HCT116 (cell line): Measurements from ENCODE around the gene MAP3K20. TPM values are rescaled to one million over a fixed set of nuclear protein-coding genes. Genes with fewer than 3 reads are reported as not detected.

ENCODE experiments used
- ATAC-seq: fragments of 200-7000 bp; cut with Tn5 transposase; 2 replicates; pipeline ENCODE4 v1.9.1; 2020; ENCODE audit warnings: mild to moderate bottlenecking, moderate library complexity
- BruUV-seq: library from RNA; stranded (reverse); fragments of 400-500 nt; replicated peaks from 2 replicates; lab custom pipeline; 2021; lab: Mats Ljungman, UMichigan
- CTCF ChIA-PET: fragments of 300-600 bp; sonication (Branson Sonifier 250); formaldehyde crosslinking; loops from one replicate; lab custom pipeline; 2021; ENCODE audit warnings: antibody characterized with exemption; lab: Charles Lee
- POLR2A ChIA-PET: fragments of 300-600, 350-600 bp; sonication (Branson Sonifier 250); formaldehyde crosslinking; loops from one replicate; lab custom pipeline; 2021; ENCODE audit warnings: antibody characterized with exemption; lab: Charles Lee
- RAD21 ChIA-PET, 2 experiments: fragments of 300-600 bp; sonication (Branson Sonifier 250); formaldehyde crosslinking; loops; one replicate each; lab custom pipeline; 2023; ENCODE audit warnings: low total read pairs in 2 of 2; ENCODE audit not compliant: uncharacterized antibody in 2 of 2, unreplicated experiment in 2 of 2, low non-redundant PET in 1 of 2; lab: Charles Lee
- DNase-seq: peaks from one replicate; pipeline ENCODE4 v3.0.0-alpha.2; 2010; ENCODE audit warnings: low read depth, low spot score
- H2AFZ ChIP-seq: fragments of 200-600 bp; shearing (Covaris generic), sonication (generic); 2 replicates; pipeline ENCODE4 v1.6.1; 2017; ENCODE audit warnings: low read depth, mixed run types, mixed read lengths, antibody characterized with exemption, low read length; ENCODE audit not compliant: poor library complexity, severe bottlenecking
- H3K27ac ChIP-seq: 2 replicates; pipeline ENCODE4 v1.5.1; 2012; ENCODE audit warnings: low read depth, low read length
- H3K27me3 ChIP-seq: fragments of 200-600 bp; sonication (generic); 2 replicates; pipeline ENCODE4 v1.6.1; 2016; ENCODE audit warnings: mixed run types, low read length, mixed read lengths; ENCODE audit not compliant: insufficient read depth
- H3K36me3 ChIP-seq, 2 experiments: fragments of 200-500 bp in 1 of 2; fragments of 200-600 bp in 1 of 2; sonication (Bioruptor generic) in 1 of 2; sonication (generic) in 1 of 2; 2 replicates each; pipeline versions ENCODE4 v1.5.1 to v1.6.1; 2014 to 2016; ENCODE audit warnings: low read length in 2 of 2, inconsistent platforms in 1 of 2, mixed read lengths in 1 of 2, mixed run types in 1 of 2; ENCODE audit not compliant: insufficient read depth in 2 of 2, control insufficient read depth in 1 of 2
- H3K4me1 ChIP-seq, 2 experiments: fragments of 200-600 bp in 1 of 2; sonication (generic) in 1 of 2; 2 replicates each; pipeline versions ENCODE4 v1.5.1 to v1.6.1; 2012 to 2017; ENCODE audit warnings: low read length in 2 of 2, inconsistent platforms in 1 of 2, mild to moderate bottlenecking in 1 of 2, mixed read lengths in 1 of 2, mixed run types in 1 of 2, moderate library complexity in 1 of 2; ENCODE audit not compliant: insufficient read depth in 2 of 2, control insufficient read depth in 1 of 2
- H3K4me2 ChIP-seq: fragments of 200-600 bp; sonication (generic); 2 replicates; pipeline ENCODE4 v1.6.1; 2017; ENCODE audit warnings: mixed run types, low read length, mixed read lengths
- H3K4me3 ChIP-seq, 2 experiments: fragments of 200-600 bp in 1 of 2; sonication (generic) in 1 of 2; replicated peaks in 1 of 2; 2 replicates each; pipeline ENCODE4 v1.5.1; 2011 to 2016; ENCODE audit warnings: low read length in 2 of 2, control low read depth in 1 of 2, low read depth in 1 of 2, mild to moderate bottlenecking in 1 of 2, mixed read lengths in 1 of 2, mixed run types in 1 of 2
- H3K79me2 ChIP-seq: fragments of 200-600 bp; sonication (generic); 2 replicates; pipeline ENCODE4 v1.6.1; 2017; ENCODE audit warnings: mild to moderate bottlenecking, mixed run types, low read length, moderate library complexity, mixed read lengths; ENCODE audit not compliant: insufficient read depth
- H3K9ac ChIP-seq: fragments of 200-600 bp; sonication (generic); 2 replicates; pipeline ENCODE4 v1.6.1; 2016; ENCODE audit warnings: low read length, mixed read lengths
- H3K9me2 ChIP-seq: fragments of 200-600 bp; sonication (generic), shearing (Covaris generic); 2 replicates; pipeline ENCODE4 v1.6.1; 2017; ENCODE audit warnings: mixed run types, mild to moderate bottlenecking, moderate library complexity; ENCODE audit not compliant: insufficient read depth
- H3K9me3 ChIP-seq, 2 experiments: fragments of 200-500 bp in 1 of 2; fragments of 200-600 bp in 1 of 2; sonication (Bioruptor generic) in 1 of 2; sonication (generic) in 1 of 2; 2 replicates each; pipeline ENCODE4 v1.6.1; 2014 to 2017; ENCODE audit warnings: low read length in 2 of 2, mixed read lengths in 2 of 2, inconsistent platforms in 1 of 2, low read depth in 1 of 2, mild to moderate bottlenecking in 1 of 2, mixed run types in 1 of 2, moderate library complexity in 1 of 2; ENCODE audit not compliant: control insufficient read depth in 1 of 2, insufficient read depth in 1 of 2
- H4K20me1 ChIP-seq: fragments of 200-600 bp; sonication (generic), shearing (Covaris generic); 2 replicates; pipeline ENCODE4 v1.6.1; 2017; ENCODE audit warnings: mixed run types, mild to moderate bottlenecking, moderate library complexity; ENCODE audit not compliant: insufficient read depth
- EZH2 ChIP-seq: fragments of 200-600 bp; sonication (generic); IDR thresholded peaks from 2 replicates; pipeline ENCODE4 v1.6.1; 2017; ENCODE audit warnings: antibody characterized with exemption, mixed run types
- RAD21 ChIP-seq: IDR thresholded peaks from 2 replicates; pipeline ENCODE4 v1.6.1; 2012; ENCODE audit warnings: low read depth, mild to moderate bottlenecking
- SRF ChIP-seq: IDR thresholded peaks from 2 replicates; pipeline ENCODE4 v1.6.1; 2012; ENCODE audit warnings: low read depth
- intact Hi-C: fragments of 100-400 bp; cut with micrococcal nuclease; formaldehyde crosslinking; loops from 2 replicates; pipeline ENCODE4 v1.10.0; 2022
- total RNA-seq: library from RNA; stranded (reverse); gene quantifications from one replicate; pipeline ENCODE4 v1.2.1, GENCODE V29; 2021; ENCODE audit not compliant: unreplicated experiment
- TF ChIP-seq, protein P1 (sequence below), 3 experiments: fragments of 200-600 bp in 1 of 3; sonication (generic) in 1 of 3; IDR thresholded peaks in 2 of 3; conservative IDR thresholded peaks in 1 of 3; 2 replicates each; pipeline ENCODE4 v1.5.1; 2012 to 2017; ENCODE audit warnings: low read depth in 2 of 3, low read length in 2 of 3, antibody characterized with exemption in 1 of 3, borderline replicate concordance in 1 of 3, control low read depth in 1 of 3, mild to moderate bottlenecking in 1 of 3, mixed read lengths in 1 of 3, mixed run types in 1 of 3, moderate library complexity in 1 of 3; ENCODE audit not compliant: insufficient read depth in 1 of 3

Gene MAP3K20
- total RNA-seq, 1 experiment from 2014 or later, result 40.0 TPM

GRCh38 chr2:173286153-173286809 lies 210.6 kb downstream of the MAP3K20 start:
- Histone ChIP-seq H3K27me3 (no peaks in the 10 kb centered on the region), H2AFZ (peak overlapping the region; percentile 24), H3K9me2 (no peaks in the 10 kb centered on the region), H3K36me3 (no peaks in the 10 kb centered on the region), H3K27ac (no peak overlapping the region), H3K9ac (no peak overlapping the region), H3K79me2 (no peaks in the 10 kb centered on the region), H3K4me3 (no peak overlapping the region), H3K4me2 (no peak overlapping the region)
- CTCF ChIA-PET, result interaction anchor here (1.0 to 1.5 kb wide), 3 partner anchors 78 to 259 kb away, joined by 3 to 9 read pairs (median 3); no protein-coding TSS in a partner anchor
- intact Hi-C loops, result no loop called here
- peak; percentile 73; the same call in 1 of the 2 replicates for ATAC-seq
- RAD21 ChIA-PET, result interaction anchor here (0.7 kb wide), 2 partner anchors 115 to 316 kb away, joined by 4 read pairs; no protein-coding TSS in a partner anchor
- POLR2A ChIA-PET, result no interaction called here
- BruUV-seq, result no TSS peak
- TF ChIP-seq, protein P1, sequence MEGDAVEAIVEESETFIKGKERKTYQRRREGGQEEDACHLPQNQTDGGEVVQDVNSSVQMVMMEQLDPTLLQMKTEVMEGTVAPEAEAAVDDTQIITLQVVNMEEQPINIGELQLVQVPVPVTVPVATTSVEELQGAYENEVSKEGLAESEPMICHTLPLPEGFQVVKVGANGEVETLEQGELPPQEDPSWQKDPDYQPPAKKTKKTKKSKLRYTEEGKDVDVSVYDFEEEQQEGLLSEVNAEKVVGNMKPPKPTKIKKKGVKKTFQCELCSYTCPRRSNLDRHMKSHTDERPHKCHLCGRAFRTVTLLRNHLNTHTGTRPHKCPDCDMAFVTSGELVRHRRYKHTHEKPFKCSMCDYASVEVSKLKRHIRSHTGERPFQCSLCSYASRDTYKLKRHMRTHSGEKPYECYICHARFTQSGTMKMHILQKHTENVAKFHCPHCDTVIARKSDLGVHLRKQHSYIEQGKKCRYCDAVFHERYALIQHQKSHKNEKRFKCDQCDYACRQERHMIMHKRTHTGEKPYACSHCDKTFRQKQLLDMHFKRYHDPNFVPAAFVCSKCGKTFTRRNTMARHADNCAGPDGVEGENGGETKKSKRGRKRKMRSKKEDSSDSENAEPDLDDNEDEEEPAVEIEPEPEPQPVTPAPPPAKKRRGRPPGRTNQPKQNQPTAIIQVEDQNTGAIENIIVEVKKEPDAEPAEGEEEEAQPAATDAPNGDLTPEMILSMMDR (IDR thresholded peaks at IDR 0.05 in 2 of 3, conservative IDR thresholded peaks at IDR 0.05 in 1 of 3; ENCODE audit: borderline replicate concordance in 1 of 3, insufficient read depth in 1 of 3, low read depth in 2 of 3, low read length in 2 of 3), result peak; percentile 20 to 22 (median 21); a peak in 2 of 6 replicates
- peak; percentile 45 for TF ChIP-seq RAD21
- no peak for TF ChIP-seq EZH2
- TF ChIP-seq, all 23 proteins: peak for 2
- no peaks in the 10 kb centered on the region for H4K20me1 ChIP-seq
- no peaks in the 10 kb centered on the region for H3K9me3 ChIP-seq
- H3K4me1 ChIP-seq, result no peaks in the 10 kb centered on the region
- DNase-seq, result no peak

DNA sequence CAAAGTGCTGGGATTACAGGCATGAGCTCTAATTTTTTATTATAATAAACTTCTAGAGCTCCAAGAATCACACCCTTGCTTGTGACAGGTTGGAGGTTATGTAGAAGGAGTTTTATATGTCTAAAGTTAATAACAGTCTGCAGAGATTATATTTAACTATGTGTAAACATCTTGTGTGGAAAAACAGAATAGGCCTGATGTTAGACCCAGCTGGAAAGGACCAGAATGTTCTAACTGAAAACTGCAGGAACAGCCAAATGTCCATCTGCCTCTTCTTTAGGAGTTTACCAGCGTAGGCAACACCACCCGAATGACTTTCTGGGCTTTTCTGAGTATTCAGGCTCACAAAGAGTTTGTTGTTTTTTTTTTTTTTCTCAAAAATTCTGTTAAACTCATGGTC lies 211.9 kb downstream of the MAP3K20 start:
- ChIA-PET CTCF (interaction anchor here (0.7 to 1.5 kb wide), 2 partner anchors 88 to 110 kb away, joined by 3 to 9 read pairs; no protein-coding TSS in a partner anchor), RAD21 (no interaction called here), POLR2A (no interaction called here)
- ATAC-seq, result no peak
- no peaks in the 10 kb centered on the region for H3K27me3 ChIP-seq
- H3K4me3 ChIP-seq, result no peak overlapping the region
- DNase-seq, result no peak
- no peak for TF ChIP-seq SRF
- no peaks in the 10 kb centered on the region for H3K9me3 ChIP-seq
- BruUV-seq, result no TSS peak
- H2AFZ ChIP-seq, result no peak overlapping the region
- no peaks in the 10 kb centered on the region for H3K79me2 ChIP-seq
- H3K9me2 ChIP-seq, result no peaks in the 10 kb centered on the region
- no peak overlapping the region for H3K4me2 ChIP-seq
- intact Hi-C loops, result no loop called here
- no peak overlapping the region for H3K27ac ChIP-seq
- no peaks in the 10 kb centered on the region for H3K4me1 ChIP-seq
- no peaks in the 10 kb centered on the region for H4K20me1 ChIP-seq
- H3K36me3 ChIP-seq, result no peaks in the 10 kb centered on the region
- H3K9ac ChIP-seq, result no peak overlapping the region
